GM06990 (cell line): ENCODE data around the gene NOL12.

Experiments
- DNase-seq: peaks from one replicate; pipeline ENCODE4 v3.0.0-alpha.2; 2011; ENCODE audit not compliant: insufficient read length; ENCODE audit errors: extremely low read depth
- H3K27me3 ChIP-seq: replicated peaks from 2 replicates; pipeline ENCODE4 v1.6.0; 2011; ENCODE audit warnings: low read length; ENCODE audit not compliant: control insufficient read depth, insufficient read depth
- H3K36me3 ChIP-seq: 2 replicates; pipeline ENCODE4 v1.5.1; 2011; ENCODE audit warnings: low read length; ENCODE audit not compliant: control insufficient read depth, insufficient read depth
- H3K4me3 ChIP-seq: replicated peaks from 2 replicates; pipeline ENCODE4 v1.5.1; 2011; ENCODE audit warnings: low read depth, mild to moderate bottlenecking, control low read depth, low read length
- CTCF ChIP-seq: IDR thresholded peaks from 2 replicates; pipeline ENCODE4 v1.5.1; 2011; ENCODE audit warnings: low read length, control low read depth, mild to moderate bottlenecking, inconsistent platforms; ENCODE audit not compliant: insufficient read depth, poor library complexity, severe bottlenecking

The NOL12 gene

GRCh38 chr22:37696657-37697537 is 10.8 kb downstream of the NOL12 start, which contains the start of gene TRIOBP:
Gene TRIOBP (plus strand): TSS chr22:37697048. CDS start chr22:37701366, 4,318 bp downstream.
- peak; percentile 80 for DNase-seq
- H3K27me3 ChIP-seq: no peaks in the 10 kb centered on the region
- H3K4me3 ChIP-seq: no peak within 1 kb of the TSS
- peak; percentile 43 for TF ChIP-seq CTCF
- H3K36me3 ChIP-seq: peaks cover 5% of the 10 kb centered on the region

DNA sequence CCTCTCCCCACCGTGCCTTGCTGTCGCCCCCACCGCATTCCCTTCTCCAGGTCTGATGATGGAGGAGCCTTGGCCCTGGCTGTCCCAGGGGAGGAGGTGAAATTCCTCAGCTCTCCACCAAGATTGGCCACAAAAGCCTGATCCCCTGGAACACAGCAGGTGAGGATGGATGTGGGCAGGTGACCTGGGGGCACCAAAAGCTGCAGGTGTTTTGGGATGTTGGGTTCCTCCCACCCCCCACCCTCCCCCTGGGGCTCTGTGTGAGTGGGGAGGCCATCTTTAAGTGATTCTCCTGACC is 11.3 kb downstream of the NOL12 start:
- no peaks in the 10 kb centered on the region for H3K27me3 ChIP-seq
- no peak for DNase-seq
- H3K36me3 ChIP-seq: peaks cover 3% of the 10 kb centered on the region
- no peak overlapping the region for H3K4me3 ChIP-seq
- no peak for TF ChIP-seq CTCF

GRCh38 chr22:37701141-37701786 is 15.1 kb downstream of the NOL12 start:
- DNase-seq: no peak
- no peak overlapping the region for H3K4me3 ChIP-seq
- TF ChIP-seq CTCF: no peak
- H3K27me3 ChIP-seq: no peaks in the 10 kb centered on the region
- H3K36me3 ChIP-seq: no peaks in the 10 kb centered on the region

DNA sequence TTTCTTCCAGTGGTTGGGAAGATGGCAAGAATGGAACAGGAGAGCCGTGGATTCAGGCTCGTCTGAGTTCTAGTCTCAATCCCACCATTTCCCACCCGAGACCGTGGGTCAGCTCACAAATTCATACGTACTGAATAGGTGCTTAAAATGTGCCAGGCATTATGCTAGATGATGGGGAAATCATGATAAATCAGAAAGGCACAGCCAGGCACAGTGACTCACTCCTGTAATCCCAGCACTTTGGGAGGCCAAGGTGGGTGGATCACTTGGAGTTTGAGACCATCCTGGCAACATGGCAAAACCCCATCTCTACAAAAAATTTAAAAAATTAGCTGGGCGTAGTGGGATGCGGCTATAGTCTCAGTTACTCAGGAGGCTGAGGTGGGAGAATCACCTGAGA is 17.8 kb downstream of the NOL12 start:
- no peak for TF ChIP-seq CTCF
- Histone ChIP-seq H3K27me3 (no peaks in the 10 kb centered on the region), H3K4me3 (no peak overlapping the region), H3K36me3 (no peaks in the 10 kb centered on the region)
- no peak for DNase-seq

GRCh38 chr22:37704645-37705044 is 18.5 kb downstream of the NOL12 start:
- H3K4me3 ChIP-seq: no peak overlapping the region
- no peaks in the 10 kb centered on the region for H3K27me3 ChIP-seq
- no peaks in the 10 kb centered on the region for H3K36me3 ChIP-seq
- no peak for TF ChIP-seq CTCF
- DNase-seq: no peak
